Urinary bladder (tissue), 4 donors: ENCODE data around the gene MINDY2. TPM values are rescaled to one million over a fixed set of nuclear protein-coding genes. Genes with fewer than 3 reads are reported as not detected.
"Not testable (repeated sequence)": the region's sequence is repeated elsewhere in the genome, so short reads cannot be mapped to it uniquely, and the experiment has no call there.

ENCODE experiments used
- DNase-seq: peaks from one replicate; pipeline ENCODE4 v3.0.0-alpha.2; 2015; ENCODE audit errors: extremely low spot score
- H3K27ac ChIP-seq: one replicate; pipeline ENCODE4 v1.5.1; 2013; ENCODE audit warnings: low read depth, mild to moderate bottlenecking, moderate library complexity
- H3K36me3 ChIP-seq: one replicate; pipeline ENCODE4 v1.6.1; 2013; ENCODE audit warnings: mild to moderate bottlenecking, moderate library complexity; ENCODE audit not compliant: insufficient read depth
- H3K4me1 ChIP-seq: one replicate; pipeline ENCODE4 v1.6.1; 2013; ENCODE audit warnings: mild to moderate bottlenecking, moderate library complexity; ENCODE audit not compliant: insufficient read depth
- H3K4me3 ChIP-seq: one replicate; pipeline ENCODE4 v1.5.1; 2013; ENCODE audit warnings: low read depth, low read length
- WGBS: extraction: QIAGEN DNeasy Blood & Tissue Kit; methylation state at CpG from one replicate; pipeline ENCODE4 v1.1.7; 2013; 5-methylcytosine and 5-hydroxymethylcytosine counted together
- polyA plus RNA-seq: library from polyadenylated mRNA; stranded (reverse); fragments of 200-250 nt; gene quantifications from one replicate; pipeline ENCODE4 v1.2.3, GENCODE V29; 2013
- total RNA-seq: library from RNA; depleted of rRNA; stranded (reverse); fragments of >200 nt; gene quantifications from one replicate; pipeline ENCODE4 v1.2.3, GENCODE V29; 2014
- donor health status: healthy with polysubstance abuse.
- donor health status: healthy.

MINDY2 gene
- total and polyA plus RNA-seq, 2 donors, result 7.5 to 62.1 TPM

DNA sequence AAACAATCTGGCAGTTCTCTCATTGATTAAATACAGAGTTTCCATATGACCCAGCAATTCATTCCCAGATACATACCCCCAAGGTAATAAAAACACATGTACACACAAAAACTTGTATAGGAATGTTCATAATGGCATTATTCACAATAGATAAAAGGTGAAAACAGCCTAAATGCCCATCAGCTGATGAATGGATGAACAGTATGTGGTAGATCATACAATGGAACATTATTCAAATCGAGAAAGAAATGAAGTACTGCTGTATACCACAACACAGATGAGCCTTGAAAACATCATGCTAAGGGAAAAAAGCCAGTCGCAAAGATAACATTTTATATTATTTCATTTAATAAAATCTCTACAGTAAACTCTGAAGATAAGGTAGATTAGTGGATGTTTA is 91.2 kb downstream of the MINDY2 start:
- no peaks in the 10 kb centered on the region for H3K4me1 ChIP-seq
- no peak overlapping the region for H3K4me3 ChIP-seq
- no peak overlapping the region for H3K27ac ChIP-seq
- no peaks in the 10 kb centered on the region for H3K36me3 ChIP-seq
- 39% methylated on average over 2 of the region's 2 CpGs for WGBS
- DNase-seq, result no peak

GRCh38 chr15:58864602-58865424 is 93.7 kb downstream of the MINDY2 start:
- no peak for DNase-seq
- H3K4me1 ChIP-seq, result no peaks in the 10 kb centered on the region
- WGBS, result 14% methylated on average over 54 of the region's 54 CpGs
- no peaks in the 10 kb centered on the region for H3K36me3 ChIP-seq
- H3K27ac ChIP-seq, result no peak overlapping the region
- H3K4me3 ChIP-seq, result peak overlapping the region; percentile 40

DNA sequence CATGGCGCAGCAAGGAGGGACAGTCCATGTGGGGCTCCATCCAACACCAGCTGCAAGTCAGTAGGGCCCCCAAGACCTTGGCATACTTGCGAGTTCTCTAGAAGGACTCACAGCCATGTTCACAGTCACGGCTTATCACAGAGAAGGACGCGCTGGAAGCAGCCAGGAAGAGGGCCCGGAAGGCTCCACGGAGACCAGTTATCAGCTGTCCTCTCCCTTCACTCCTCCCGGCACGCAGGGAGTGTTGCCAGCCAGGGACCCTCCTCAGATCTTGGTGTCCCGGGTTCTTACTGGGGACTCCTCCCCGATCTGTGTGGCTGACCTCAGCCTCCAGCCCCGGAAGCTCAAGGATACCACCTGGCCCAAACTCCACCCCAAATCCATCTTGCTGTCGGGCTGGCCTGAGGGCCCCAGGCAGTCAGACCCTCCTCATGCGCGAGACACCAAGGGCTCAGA is 94.4 kb downstream of the MINDY2 start:
- WGBS, result 40% methylated on average over 15 of the region's 15 CpGs
- H3K4me1 ChIP-seq, result no peaks in the 10 kb centered on the region
- peak overlapping the region; percentile 40 for H3K4me3 ChIP-seq
- DNase-seq, result no peak
- H3K36me3 ChIP-seq, result no peaks in the 10 kb centered on the region
- no peak overlapping the region for H3K27ac ChIP-seq

DNA sequence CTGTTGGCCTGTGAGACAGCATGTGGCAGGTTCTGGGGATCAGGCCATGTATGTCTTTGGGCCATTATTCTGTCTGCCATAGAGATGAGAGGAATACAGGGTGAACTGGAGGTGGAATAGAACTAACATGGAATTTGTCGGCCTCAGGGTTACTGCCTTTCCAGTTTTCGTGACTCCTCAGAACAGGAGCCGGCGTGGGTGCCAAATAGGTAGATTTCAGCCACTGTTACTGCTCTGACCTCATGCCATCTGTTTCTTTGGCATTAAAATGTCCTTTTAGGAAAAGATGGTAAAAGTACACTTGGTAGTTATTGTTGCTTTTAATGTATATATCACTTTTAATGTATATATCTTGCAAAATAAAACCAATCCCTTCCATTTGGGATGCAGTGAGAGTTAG is 96.8 kb downstream of the MINDY2 start:
- 97% methylated on average over 4 of the region's 4 CpGs for WGBS

DNA sequence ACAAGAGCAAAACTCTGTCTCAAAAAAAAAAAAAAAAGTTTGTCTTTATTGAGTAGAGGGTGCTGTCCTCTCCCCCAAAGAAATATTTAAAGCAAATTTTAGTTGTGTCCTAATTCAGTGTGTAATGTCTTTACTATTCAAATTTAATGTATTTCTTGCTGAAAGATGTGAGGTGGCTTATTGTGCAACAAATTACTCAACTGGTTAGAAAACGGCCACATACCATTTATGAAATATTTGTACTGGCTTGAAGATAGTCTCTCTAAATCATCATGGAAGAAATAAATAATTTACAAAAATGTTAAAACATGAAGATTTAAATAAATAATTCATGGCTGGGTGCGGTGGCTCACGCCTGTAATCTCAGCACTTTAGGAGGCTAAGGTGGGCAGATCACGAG is 99.3 kb downstream of the MINDY2 start:
- no peak for DNase-seq
- Histone ChIP-seq H3K4me1 (no peaks in the 10 kb centered on the region), H3K27ac (no peak overlapping the region), H3K4me3 (no peak overlapping the region), H3K36me3 (no peaks in the 10 kb centered on the region)
- 91% methylated on average over 4 of the region's 4 CpGs for WGBS

More for the DNA sequence above, 96.8 kb downstream of the MINDY2 start:
- no peak overlapping the region for H3K27ac ChIP-seq
- no peak for DNase-seq
- H3K36me3 ChIP-seq, result no peaks in the 10 kb centered on the region
- H3K4me1 ChIP-seq, result no peaks in the 10 kb centered on the region
- H3K4me3 ChIP-seq, result no peak overlapping the region

- WGBS, result 57% methylated on average over 1 of the region's 1 CpG
- Histone ChIP-seq H3K27ac (no peak overlapping the region), H3K4me1 (no peaks in the 10 kb centered on the region), H3K36me3 (no peaks in the 10 kb centered on the region), H3K4me3 (no peak overlapping the region)
- DNase-seq, result no peak
These were observed 102.2 kb downstream of the MINDY2 start for GRCh38 chr15:58873267-58873666.

DNA sequence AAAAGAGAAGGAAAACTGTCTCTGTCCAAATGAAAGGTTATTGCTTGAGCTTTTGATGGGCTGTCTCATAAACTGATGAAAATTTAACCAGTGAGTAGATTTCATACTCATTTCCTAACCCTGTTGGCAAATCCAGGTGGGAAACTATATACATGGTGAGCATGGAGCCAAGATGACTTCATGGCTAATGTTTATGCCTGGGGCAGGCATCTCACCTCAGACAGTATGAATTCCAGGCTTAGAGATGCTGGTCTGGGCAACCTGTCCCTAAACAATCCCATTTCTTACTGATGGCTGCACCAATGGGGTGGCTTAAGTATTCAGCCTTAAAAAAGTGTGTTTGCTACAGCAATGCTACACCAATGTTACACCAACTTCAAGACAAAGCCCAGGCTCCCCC is 104.2 kb downstream of the MINDY2 start:
- H3K27ac ChIP-seq, result no peak overlapping the region
- DNase-seq, result no peak
- peaks cover 2% of the 10 kb centered on the region for H3K36me3 ChIP-seq
- H3K4me3 ChIP-seq, result no peak overlapping the region
- H3K4me1 ChIP-seq, result no peaks in the 10 kb centered on the region

GRCh38 chr15:58876306-58877106 is 105.4 kb downstream of the MINDY2 start:
- 87% methylated on average over 7 of the region's 7 CpGs for WGBS
- H3K27ac ChIP-seq, result no peak overlapping the region
- no peak overlapping the region for H3K4me3 ChIP-seq
- H3K36me3 ChIP-seq, result peaks cover 3% of the 10 kb centered on the region
- no peaks in the 10 kb centered on the region for H3K4me1 ChIP-seq
- no peak for DNase-seq

DNA sequence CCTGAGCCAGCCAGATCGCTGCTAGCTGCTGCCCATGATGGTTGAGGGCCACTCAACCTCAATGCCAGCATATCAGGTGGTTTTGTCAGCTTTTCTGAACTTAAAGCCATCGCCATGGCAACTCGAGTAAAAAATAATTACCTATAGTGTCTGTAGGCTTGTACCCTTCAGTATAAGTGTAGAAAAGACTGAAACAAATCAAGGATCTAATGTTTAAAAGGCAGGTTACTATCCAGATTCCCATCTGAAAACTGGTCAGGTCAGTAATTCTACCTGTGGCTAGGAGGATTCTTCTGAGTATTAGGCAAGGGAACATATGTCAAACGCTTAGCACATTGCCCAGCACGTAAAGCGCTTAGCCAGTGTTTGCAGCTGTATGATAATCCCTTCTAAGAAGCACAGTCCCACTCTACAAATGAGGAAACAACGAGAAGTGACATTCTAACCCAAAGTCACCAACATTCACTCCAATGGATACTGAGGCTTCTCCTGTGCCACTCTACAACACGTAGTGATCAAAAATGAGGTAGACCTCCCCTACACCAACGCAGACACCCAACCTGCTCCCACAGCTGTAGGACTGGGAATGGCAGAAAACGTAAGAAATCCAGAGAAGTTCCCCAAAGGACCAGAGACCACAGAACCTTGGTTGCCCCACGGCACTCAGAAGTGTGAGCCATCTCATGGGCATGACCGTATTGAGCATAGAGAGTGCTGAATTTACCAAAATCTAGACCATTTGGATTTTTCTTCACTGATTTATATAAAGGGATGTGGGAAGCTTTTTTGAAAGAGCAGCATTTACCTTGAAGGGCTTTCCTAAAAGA is 107.1 kb downstream of the MINDY2 start:
- Histone ChIP-seq H3K36me3 (peaks cover 10% of the 10 kb centered on the region), H3K4me3 (no peak overlapping the region), H3K27ac (no peak overlapping the region), H3K4me1 (no peaks in the 10 kb centered on the region)
- no peak for DNase-seq
- 95% methylated on average over 12 of the region's 12 CpGs for WGBS

- Histone ChIP-seq H3K36me3 (peaks cover 17% of the 10 kb centered on the region), H3K4me1 (no peaks in the 10 kb centered on the region), H3K27ac (no peak overlapping the region), H3K4me3 (no peak overlapping the region)
- 83% methylated on average over 3 of the region's 3 CpGs for WGBS
- no peak for DNase-seq
These were observed 109.2 kb downstream of the MINDY2 start for GRCh38 chr15:58880320-58880719.

DNA sequence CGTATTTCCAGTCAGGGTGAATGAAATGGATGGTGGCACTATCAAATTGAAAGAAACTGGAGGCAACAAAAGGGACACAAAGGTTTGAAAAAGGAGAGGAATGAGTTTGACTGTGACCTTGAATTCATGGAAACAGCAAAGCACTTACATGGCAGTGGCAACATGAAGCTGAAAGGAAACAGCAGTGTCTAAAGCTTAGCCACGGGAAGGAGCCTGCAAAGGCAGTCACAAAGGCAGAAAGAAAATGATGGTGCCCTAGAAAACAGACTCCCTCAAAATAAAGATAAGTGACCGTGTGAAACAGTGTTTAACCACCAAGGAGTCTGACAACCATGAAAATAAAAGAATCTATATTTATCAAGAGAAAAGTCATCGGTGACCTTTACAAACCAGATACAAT is 111.1 kb downstream of the MINDY2 start:
- Histone ChIP-seq H3K36me3 (peaks cover 21% of the 10 kb centered on the region), H3K4me1 (no peaks in the 10 kb centered on the region)
- WGBS, result 85% methylated on average over 4 of the region's 4 CpGs

DNA sequence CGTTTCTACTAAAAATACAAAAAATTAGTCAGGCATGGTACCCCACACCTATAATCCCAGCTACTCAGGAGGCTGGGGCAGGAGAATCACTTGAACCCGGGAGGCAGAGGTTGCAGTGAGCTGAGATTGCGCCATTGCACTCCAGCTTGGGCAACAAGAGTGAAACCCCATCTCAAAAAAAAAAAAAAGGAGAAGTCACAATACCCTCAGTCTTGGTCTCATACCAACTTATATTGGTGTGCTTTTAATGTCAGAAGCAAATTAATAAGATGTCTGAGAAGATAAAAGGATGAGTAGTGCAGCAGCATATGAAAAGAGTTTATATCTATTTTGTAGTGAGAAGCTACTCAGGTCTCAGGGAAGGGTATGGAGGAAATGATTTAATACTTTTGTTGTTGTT is 112.8 kb downstream of the MINDY2 start:
- H3K4me3 ChIP-seq, H3K4me1 ChIP-seq, H3K27ac ChIP-seq, DNase-seq: not testable (repeated sequence)
- 97% methylated on average over 3 of the region's 3 CpGs for WGBS
- H3K36me3 ChIP-seq, result peaks cover 28% of the 10 kb centered on the region

More for the DNA sequence above, 111.1 kb downstream of the MINDY2 start:
- DNase-seq, result no peak
- no peak overlapping the region for H3K27ac ChIP-seq
- H3K4me3 ChIP-seq, result no peak overlapping the region

DNA sequence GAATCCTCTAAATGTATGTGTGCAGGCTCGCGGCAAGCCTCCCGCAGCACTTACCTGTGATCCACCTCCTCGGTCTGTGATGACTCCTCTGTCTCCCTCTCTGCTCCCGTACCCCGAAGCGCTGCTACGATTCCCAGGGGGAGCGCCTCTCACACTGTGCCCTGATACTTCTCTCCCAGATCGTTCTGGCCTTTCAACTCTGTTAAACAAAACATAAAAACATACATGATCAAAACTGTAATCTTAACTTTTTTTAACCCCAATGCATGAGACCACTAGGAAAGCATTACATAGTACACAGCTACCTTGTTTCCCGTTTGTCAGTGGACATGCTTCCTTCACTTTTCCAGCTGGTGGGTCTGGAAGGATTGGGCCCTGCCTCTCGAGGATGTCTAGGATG is 115.8 kb downstream of the MINDY2 start:
- 97% methylated on average over 12 of the region's 12 CpGs for WGBS
- Histone ChIP-seq H3K36me3 (peaks cover 30% of the 10 kb centered on the region), H3K27ac (no peak overlapping the region), H3K4me3 (no peak overlapping the region), H3K4me1 (no peaks in the 10 kb centered on the region)
- DNase-seq, result no peak
